Measurements from ENCODE around the gene KDM4C.

GRCh38 chr9:6864102-6864501 lies 106.3 kb downstream of the KDM4C start:
- no peak for TF ChIP-seq POLR2AphosphoS5 (IDR thresholded peaks at IDR 0.05; ENCODE audit: low read depth, low read length)
- TF ChIP-seq, protein P1, sequence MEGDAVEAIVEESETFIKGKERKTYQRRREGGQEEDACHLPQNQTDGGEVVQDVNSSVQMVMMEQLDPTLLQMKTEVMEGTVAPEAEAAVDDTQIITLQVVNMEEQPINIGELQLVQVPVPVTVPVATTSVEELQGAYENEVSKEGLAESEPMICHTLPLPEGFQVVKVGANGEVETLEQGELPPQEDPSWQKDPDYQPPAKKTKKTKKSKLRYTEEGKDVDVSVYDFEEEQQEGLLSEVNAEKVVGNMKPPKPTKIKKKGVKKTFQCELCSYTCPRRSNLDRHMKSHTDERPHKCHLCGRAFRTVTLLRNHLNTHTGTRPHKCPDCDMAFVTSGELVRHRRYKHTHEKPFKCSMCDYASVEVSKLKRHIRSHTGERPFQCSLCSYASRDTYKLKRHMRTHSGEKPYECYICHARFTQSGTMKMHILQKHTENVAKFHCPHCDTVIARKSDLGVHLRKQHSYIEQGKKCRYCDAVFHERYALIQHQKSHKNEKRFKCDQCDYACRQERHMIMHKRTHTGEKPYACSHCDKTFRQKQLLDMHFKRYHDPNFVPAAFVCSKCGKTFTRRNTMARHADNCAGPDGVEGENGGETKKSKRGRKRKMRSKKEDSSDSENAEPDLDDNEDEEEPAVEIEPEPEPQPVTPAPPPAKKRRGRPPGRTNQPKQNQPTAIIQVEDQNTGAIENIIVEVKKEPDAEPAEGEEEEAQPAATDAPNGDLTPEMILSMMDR (IDR thresholded peaks at IDR 0.05 in 2 of 3, conservative IDR thresholded peaks at IDR 0.05 in 1 of 3; ENCODE audit: borderline replicate concordance in 1 of 3, insufficient read depth in 1 of 3, low read depth in 2 of 3, low read length in 2 of 3) = no peak
- TF ChIP-seq POLR2A (IDR thresholded peaks at IDR 0.05; ENCODE audit: borderline replicate concordance, extremely low read depth, insufficient read depth, insufficient read length) = no peak
- TF ChIP-seq ELF1 (IDR thresholded peaks at IDR 0.05; ENCODE audit: borderline replicate concordance, low read depth) = no peak
- no peak for TF ChIP-seq REST (IDR thresholded peaks at IDR 0.05; ENCODE audit: low read depth)
- no peak for TF ChIP-seq EZH2 (IDR thresholded peaks at IDR 0.05)
- no peak for TF ChIP-seq MAX (IDR thresholded peaks at IDR 0.05)
